CD4-positive, alpha-beta T cell treated with Interleukin-4 for 1 hour (primary cell): ENCODE data around the gene GPATCH2.

Experiments used
- DNase-seq, 2 donors: peaks; one replicate each; pipeline ENCODE4 v3.0.0-alpha.2; 2020 to 2022

GPATCH2 gene

DNA sequence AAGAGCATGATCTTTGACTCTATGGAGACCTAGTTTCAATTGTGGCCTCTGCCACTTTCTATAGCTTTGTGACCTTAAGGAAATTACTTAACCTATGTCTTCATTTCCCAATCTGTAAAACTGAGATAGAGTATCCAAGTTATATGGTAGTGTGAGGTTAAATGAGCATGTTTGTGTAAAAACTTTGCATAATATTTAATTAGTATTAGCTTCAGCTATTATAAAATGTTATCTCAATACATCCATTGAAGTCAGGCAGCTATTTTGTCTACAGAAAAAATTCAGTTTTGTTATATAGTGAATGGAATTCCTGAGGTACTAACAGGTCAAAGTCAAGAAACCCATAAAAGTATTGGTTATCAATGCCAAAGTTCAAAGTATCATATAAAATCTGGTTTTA is 53.6 kb downstream of the GPATCH2 start:
- DNase-seq, result no peak

- DNase-seq, result no peak
These were observed 56.5 kb downstream of the GPATCH2 start for GRCh38 chr1:217574265-217574949.

DNA sequence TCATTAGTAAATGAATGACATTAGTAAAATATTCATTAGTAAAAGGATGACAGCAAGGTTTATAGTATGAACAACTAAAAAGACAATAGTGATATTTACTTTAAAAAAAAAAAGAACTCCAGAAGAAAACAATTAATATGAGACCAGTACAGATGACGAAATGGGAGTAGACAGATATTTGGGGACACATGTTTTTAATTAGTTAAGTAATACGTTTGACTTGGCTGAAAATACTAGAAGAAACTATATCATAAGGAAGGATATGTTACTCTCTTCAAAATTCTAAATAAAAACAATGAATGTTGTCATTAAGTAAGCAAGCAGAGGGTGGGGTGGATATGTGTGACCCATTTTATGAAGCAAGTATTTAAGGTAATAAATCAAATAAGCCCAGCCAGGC is 61.9 kb downstream of the GPATCH2 start:
- no peak for DNase-seq

DNA sequence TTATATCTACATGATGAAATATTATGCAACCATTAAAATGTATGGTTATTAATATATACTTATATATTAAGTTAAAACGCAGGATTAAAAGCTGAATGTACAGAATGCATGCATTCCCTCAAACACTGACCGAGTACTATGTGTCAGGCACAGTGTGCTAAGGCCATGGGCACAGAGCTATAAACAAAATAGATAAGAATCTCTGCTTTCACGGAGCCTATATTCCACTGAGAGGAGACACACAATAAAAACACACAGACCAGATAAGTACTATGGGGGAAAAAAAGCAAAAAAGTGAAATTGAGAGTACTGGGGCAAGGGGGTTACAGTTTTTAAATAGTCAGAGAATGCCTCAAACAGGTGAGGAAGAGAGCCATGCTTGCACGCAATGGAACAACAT is 62.7 kb downstream of the GPATCH2 start:
- no peak for DNase-seq

DNA sequence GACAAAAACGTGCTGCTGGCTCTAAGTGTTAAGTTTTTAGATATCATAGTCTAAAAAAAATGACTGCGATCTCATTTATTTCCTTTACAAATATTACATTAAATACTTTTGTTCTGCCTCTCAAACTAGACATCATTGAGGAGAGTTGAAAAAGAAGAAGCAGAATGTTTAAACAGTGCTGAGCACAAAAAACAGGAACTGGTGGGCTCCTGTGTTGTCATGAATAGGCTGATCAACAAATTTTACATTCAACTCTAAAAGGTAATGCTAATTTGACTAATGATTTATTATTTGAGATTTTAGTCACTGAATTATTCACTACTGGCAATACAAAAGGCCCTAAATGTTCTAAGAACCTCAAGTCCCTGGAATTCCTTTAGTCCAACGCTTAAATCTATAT is 66.1 kb downstream of the GPATCH2 start:
- DNase-seq, result no peak

- no peak for DNase-seq
These were observed 66.7 kb downstream of the GPATCH2 start for GRCh38 chr1:217564207-217564606.

GRCh38 chr1:217563179-217563578 is 67.7 kb downstream of the GPATCH2 start:
- no peak for DNase-seq

DNA sequence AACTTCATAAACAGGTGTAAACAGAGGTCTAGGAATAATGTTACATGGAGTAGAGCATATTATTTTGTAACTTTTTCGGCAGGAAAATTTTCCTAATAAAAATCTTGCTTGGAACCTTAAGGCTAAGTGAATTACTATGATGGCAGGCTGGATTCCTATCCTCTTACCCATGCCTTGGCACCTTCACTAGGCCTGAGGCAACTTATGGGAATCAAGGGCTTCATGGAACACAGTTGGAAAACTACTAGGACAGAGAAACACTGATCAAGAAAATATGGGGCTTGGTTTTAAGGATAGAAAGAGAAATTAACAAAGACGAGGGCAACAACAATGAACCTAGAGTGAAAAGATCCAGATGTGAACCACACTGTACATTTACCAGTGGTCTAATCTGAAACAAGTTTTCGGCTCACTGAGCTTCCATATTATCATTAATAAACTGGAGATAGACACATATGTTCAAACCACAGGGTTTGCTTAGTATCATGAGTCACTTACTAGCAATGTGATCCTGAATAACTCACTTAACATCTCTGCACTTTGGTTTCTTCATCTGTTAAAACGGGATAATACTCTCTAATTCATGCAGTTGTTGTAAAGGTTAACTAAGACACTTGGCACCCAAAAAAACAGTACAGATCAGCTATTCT is 68.5 kb downstream of the GPATCH2 start:
- DNase-seq, result no peak

GRCh38 chr1:217561446-217561845 is 69.4 kb downstream of the GPATCH2 start:
- DNase-seq, result no peak

DNA sequence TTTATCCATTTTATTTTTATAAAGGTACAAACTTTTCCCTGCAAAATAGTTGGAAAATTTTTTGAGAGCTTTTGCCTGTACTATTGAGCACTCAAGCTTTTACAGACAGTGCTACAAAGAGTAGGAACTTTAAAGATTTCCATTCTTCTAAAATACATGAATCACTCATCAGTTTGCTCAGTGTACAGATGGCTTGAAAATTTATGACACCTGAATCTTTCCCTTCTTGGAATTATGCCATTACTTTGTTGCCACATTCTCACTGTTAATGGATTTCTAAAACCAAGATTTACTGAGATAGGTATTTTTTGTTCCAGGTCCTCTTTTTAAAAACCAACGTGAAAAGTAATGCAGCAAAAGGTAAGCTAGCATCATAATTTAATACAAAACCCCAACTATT is 76.0 kb downstream of the GPATCH2 start:
- no peak for DNase-seq

GRCh38 chr1:217553949-217554509 is 76.9 kb downstream of the GPATCH2 start:
- no peak for DNase-seq

- no peak for DNase-seq
These were observed 78.4 kb downstream of the GPATCH2 start for GRCh38 chr1:217552339-217552951.

- no peak for DNase-seq
These were observed 88.1 kb downstream of the GPATCH2 start for GRCh38 chr1:217542837-217543236.

- no peak for DNase-seq
These were observed 88.6 kb downstream of the GPATCH2 start for GRCh38 chr1:217542136-217542777.

- no peak for DNase-seq
These were observed 90.6 kb downstream of the GPATCH2 start for GRCh38 chr1:217540321-217540720.

- DNase-seq, result no peak
These were observed 91.4 kb downstream of the GPATCH2 start for GRCh38 chr1:217539510-217539909.

- no peak for DNase-seq
These were observed 95.1 kb downstream of the GPATCH2 start for GRCh38 chr1:217535601-217536377.

DNA sequence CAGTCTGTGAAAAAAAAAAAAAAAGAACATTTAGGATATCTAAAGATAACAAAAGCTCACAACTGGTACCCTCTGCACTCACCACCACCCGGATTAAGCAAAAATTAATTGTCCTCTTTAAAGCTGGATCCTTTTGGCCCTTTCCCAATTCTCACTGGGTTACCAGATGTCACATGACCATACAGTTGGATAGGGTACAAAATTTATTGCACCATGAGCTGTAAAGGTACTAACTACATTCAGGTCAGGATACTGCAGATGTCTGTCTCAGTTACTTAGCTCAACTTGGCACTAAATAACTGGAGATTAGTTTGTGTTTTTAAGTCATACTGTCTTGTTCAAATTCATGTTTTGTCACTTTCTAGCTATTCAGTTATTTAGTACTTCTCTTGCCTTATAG is 96.3 kb downstream of the GPATCH2 start:
- DNase-seq, result no peak

DNA sequence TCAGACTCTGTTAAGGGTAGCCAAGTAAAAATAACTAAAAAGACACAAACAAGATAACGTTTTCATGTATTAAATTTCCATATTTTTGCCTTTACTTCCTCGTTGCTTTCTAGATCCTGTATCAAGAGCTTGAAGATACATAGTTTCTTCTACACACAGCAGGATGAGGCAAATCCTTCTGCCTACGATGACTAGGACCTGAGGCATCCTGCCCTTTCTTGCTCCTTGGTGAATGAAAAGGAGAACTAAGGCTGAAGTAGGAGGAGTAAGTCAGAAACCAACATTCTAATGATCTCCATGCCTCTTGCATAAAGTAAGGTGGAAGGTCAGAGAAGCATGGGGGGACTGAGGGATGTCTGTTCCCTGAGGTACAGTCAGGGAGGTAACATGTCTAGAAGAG is 102.6 kb downstream of the GPATCH2 start:
- no peak for DNase-seq

DNA sequence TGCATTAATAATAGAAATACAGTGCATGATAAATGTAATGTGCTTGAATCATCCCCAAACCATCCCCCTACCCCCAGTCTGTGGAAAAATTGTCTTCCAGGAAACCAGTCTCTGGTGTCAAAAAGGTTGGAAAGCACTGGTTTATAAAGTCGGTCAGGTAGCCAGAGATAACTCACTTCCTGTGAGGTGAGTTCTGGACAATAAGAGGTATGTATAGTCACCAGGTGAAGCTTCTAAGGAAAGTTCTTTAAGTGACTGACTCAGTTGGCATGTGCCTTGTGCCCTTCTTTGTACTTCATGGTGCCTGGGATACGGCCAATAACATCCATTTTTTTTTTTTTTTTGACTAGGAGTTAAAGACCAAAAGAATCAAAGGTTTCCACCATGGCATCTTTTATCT is 103.7 kb downstream of the GPATCH2 start:
- DNase-seq, result no peak

DNA sequence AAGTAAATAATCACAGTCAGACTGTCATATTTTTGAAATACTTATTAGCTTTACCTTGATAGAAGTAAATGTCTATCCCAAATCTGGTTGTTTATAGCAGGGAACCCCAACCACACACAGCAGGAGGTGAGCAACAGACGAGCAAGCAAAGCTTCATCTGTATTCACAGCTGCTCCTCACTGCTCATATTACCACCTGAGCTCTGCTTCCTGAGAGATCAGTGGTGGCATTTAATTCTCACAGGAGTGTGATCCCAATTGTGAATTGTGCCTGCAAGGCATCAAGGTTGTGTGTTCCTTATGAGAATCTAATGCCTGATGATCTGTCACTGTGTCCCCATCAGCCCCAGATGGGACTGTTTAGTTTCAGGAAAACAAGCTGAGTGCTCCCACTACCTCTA is 104.3 kb downstream of the GPATCH2 start:
- DNase-seq, result no peak

DNA sequence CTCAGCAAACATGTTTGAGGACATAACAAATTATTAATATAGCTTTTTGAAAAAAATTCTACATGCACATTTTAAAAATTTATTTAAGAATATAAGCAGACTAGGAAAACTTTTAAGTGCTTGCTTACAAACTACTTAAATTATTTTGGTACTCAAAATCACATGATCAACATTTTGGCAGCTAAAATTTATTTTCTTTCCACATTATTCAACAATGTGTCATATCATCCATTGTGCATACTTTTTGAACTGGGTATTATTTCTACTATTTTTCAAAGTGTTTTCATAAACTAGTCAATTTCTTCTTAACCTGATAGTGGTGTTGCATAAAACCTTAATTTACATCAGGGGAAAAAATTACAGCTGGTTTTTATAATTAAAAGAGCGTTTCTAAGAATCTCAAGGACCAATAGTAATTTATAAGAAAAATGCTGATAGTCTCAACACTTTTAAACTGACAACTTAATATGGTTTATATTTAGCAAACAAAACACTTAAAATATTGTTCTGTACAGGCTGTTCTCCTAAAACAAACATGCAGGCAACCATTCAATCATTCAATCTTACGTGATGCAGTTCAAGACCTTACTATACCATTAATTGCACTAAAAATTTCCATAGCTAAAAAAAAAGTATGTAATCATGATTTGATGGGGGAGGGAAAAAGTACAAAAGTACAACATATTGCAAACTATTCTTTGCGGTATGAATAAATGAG is 105.0 kb downstream of the GPATCH2 start:
- no peak for DNase-seq
